ENCODE data around the gene ZNF410.

DNA sequence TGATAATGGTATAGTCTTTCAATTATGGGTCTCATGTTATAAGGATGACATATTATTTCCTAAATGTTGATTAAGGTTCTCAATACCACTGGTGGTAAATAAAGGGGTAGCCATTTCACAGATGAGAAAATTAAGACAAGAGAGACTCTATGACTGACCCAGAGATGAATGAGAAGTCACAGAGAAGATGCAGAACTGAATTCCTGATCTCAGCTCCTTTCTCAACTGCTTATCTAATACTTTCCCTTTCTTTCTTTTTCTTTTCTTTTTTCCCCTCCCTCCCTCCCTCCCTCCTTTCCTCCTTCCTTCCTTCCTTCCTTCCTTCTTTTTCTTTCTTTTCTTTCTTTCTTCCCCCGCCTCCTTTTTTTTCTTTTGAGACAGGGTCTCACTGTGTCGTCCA is 43.4 kb upstream of the ZNF410 start:
- no peak for TF ChIP-seq POLR2A (IDR thresholded peaks at IDR 0.05)
- TF ChIP-seq, protein P1, sequence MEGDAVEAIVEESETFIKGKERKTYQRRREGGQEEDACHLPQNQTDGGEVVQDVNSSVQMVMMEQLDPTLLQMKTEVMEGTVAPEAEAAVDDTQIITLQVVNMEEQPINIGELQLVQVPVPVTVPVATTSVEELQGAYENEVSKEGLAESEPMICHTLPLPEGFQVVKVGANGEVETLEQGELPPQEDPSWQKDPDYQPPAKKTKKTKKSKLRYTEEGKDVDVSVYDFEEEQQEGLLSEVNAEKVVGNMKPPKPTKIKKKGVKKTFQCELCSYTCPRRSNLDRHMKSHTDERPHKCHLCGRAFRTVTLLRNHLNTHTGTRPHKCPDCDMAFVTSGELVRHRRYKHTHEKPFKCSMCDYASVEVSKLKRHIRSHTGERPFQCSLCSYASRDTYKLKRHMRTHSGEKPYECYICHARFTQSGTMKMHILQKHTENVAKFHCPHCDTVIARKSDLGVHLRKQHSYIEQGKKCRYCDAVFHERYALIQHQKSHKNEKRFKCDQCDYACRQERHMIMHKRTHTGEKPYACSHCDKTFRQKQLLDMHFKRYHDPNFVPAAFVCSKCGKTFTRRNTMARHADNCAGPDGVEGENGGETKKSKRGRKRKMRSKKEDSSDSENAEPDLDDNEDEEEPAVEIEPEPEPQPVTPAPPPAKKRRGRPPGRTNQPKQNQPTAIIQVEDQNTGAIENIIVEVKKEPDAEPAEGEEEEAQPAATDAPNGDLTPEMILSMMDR (IDR thresholded peaks at IDR 0.05 in 8 of 11, conservative IDR thresholded peaks at IDR 0.05 in 3 of 11): no peak
